Mesothelial cell of epicardium (in vitro differentiated cells): ENCODE measurements around the gene PAK3. TPM values are rescaled to one million over a fixed set of nuclear protein-coding genes. Genes with fewer than 3 reads are reported as not detected.

ENCODE experiments used
- DNase-seq, 2 experiments: peaks; one replicate each; pipeline ENCODE4 v3.0.0; 2021; ENCODE audit warnings: low spot score in 2 of 2; ENCODE audit not compliant: unreplicated experiment in 2 of 2
- H3K27ac Mint-ChIP-seq: 2 replicates; pipeline ENCODE4 v1.8.0; 2021; ENCODE audit warnings: mixed read lengths
- H3K27me3 Mint-ChIP-seq: 2 replicates; pipeline ENCODE4 v1.8.0; 2021; ENCODE audit warnings: low read depth, mixed read lengths
- H3K36me3 Mint-ChIP-seq: 2 replicates; pipeline ENCODE4 v1.8.0; 2021; ENCODE audit warnings: mixed read lengths
- H3K4me1 Mint-ChIP-seq: 2 replicates; pipeline ENCODE4 v1.8.0; 2021; ENCODE audit warnings: mixed read lengths
- H3K4me3 Mint-ChIP-seq: 2 replicates; pipeline ENCODE4 v1.8.0; 2021; ENCODE audit warnings: mild to moderate bottlenecking, moderate library complexity, mixed read lengths
- H3K9me3 Mint-ChIP-seq: 2 replicates; pipeline ENCODE4 v1.8.0; 2021; ENCODE audit warnings: mixed read lengths
- CTCF ChIP-seq: fragments of 200-600 bp; sonication (generic); IDR thresholded peaks from one replicate; pipeline ENCODE4 v1.5.0; 2021; ENCODE audit warnings: antibody characterized with exemption; ENCODE audit not compliant: unreplicated experiment
- total RNA-seq: library from RNA; stranded (reverse); gene quantifications from 3 replicates; pipeline ENCODE4 v1.2.1, GENCODE V29; 2021

Gene PAK3
- total RNA-seq, 1 donor from 2014 or later: 4.2 TPM

- no peak overlapping the region for H3K27ac Mint-ChIP-seq
- DNase-seq: no peak
- H3K4me1 Mint-ChIP-seq: peaks cover 2% of the 10 kb centered on the region
- TF ChIP-seq CTCF: no peak
- no peaks in the 10 kb centered on the region for H3K9me3 Mint-ChIP-seq
- peaks cover 4% of the 10 kb centered on the region for H3K27me3 Mint-ChIP-seq
- H3K4me3 Mint-ChIP-seq: no peak overlapping the region
- no peaks in the 10 kb centered on the region for H3K36me3 Mint-ChIP-seq
Measured at GRCh38 chrX:111133389-111133788, 37.4 kb downstream of the PAK3 start.

GRCh38 chrX:111145878-111146277 is 49.9 kb downstream of the PAK3 start:
- TF ChIP-seq CTCF: no peak
- Mint-ChIP-seq H3K27me3 (peaks cover 24% of the 10 kb centered on the region), H3K9me3 (peaks cover 6% of the 10 kb centered on the region), H3K4me3 (no peak overlapping the region), H3K36me3 (no peaks in the 10 kb centered on the region), H3K4me1 (no peaks in the 10 kb centered on the region), H3K27ac (no peak overlapping the region)
- DNase-seq: no peak

GRCh38 chrX:111151764-111152163 is 55.8 kb downstream of the PAK3 start:
- H3K27me3 Mint-ChIP-seq: peaks cover 2% of the 10 kb centered on the region
- no peak for TF ChIP-seq CTCF
- no peaks in the 10 kb centered on the region for H3K4me1 Mint-ChIP-seq
- peaks cover 6% of the 10 kb centered on the region for H3K9me3 Mint-ChIP-seq
- no peak overlapping the region for H3K4me3 Mint-ChIP-seq
- no peaks in the 10 kb centered on the region for H3K36me3 Mint-ChIP-seq
- DNase-seq: no peak
- no peak overlapping the region for H3K27ac Mint-ChIP-seq

GRCh38 chrX:111159232-111159631 is 63.2 kb downstream of the PAK3 start:
- Mint-ChIP-seq H3K4me1 (no peaks in the 10 kb centered on the region), H3K4me3 (no peak overlapping the region), H3K36me3 (no peaks in the 10 kb centered on the region), H3K9me3 (peaks cover 3% of the 10 kb centered on the region), H3K27ac (no peak overlapping the region), H3K27me3 (no peaks in the 10 kb centered on the region)
- no peak for DNase-seq
- no peak for TF ChIP-seq CTCF

GRCh38 chrX:111164728-111165127 is 68.7 kb downstream of the PAK3 start:
- peaks cover 3% of the 10 kb centered on the region for H3K9me3 Mint-ChIP-seq
- peak; percentile 45 for TF ChIP-seq CTCF
- H3K4me3 Mint-ChIP-seq: no peak overlapping the region
- no peak for DNase-seq
- H3K4me1 Mint-ChIP-seq: peaks cover 3% of the 10 kb centered on the region
- no peak overlapping the region for H3K27ac Mint-ChIP-seq
- H3K27me3 Mint-ChIP-seq: no peaks in the 10 kb centered on the region
- H3K36me3 Mint-ChIP-seq: no peaks in the 10 kb centered on the region

GRCh38 chrX:111165902-111166301 is 69.9 kb downstream of the PAK3 start:
- H3K27ac Mint-ChIP-seq: no peak overlapping the region
- DNase-seq: no peak
- TF ChIP-seq CTCF: no peak
- H3K4me3 Mint-ChIP-seq: no peak overlapping the region
- H3K4me1 Mint-ChIP-seq: peaks cover 3% of the 10 kb centered on the region
- no peaks in the 10 kb centered on the region for H3K27me3 Mint-ChIP-seq
- H3K36me3 Mint-ChIP-seq: no peaks in the 10 kb centered on the region
- peaks cover 2% of the 10 kb centered on the region for H3K9me3 Mint-ChIP-seq
